ENCODE measurements around the gene ACSM2B. TPM values are rescaled to one million over a fixed set of nuclear protein-coding genes. Genes with fewer than 3 reads are reported as not detected.

The ACSM2B gene
- total RNA-seq, 1 experiment from 2014 or later, result not detected

DNA sequence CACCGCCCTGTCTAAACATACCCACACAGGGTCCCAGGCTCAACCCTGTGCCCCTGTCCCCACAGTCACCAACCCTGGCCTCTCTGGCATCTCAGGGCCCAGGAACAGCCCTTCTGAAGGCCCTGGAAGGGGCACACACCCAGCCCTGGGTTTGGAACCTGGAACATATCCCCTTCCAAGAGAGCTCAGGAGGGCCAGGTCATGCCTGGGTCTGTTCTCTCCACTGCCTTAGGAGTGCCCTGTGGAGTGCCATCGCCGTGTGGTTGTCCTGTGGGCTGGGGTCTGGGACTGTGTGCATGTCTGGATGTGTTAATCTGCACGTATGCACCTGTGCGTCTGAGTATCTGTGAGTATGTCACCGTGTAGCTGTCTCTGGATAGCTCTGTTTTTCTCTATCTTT, 45.2 kb upstream of the ACSM2B start:
- ATAC-seq (no peak), DNase-seq (ENCODE audit: low read depth, low spot score) (no peak)
- ChIA-PET RAD21 (ENCODE audit: low non-redundant PET in 1 of 2, low total read pairs in 2 of 2, uncharacterized antibody in 2 of 2, unreplicated experiment in 2 of 2) (no interaction called here), POLR2A (no interaction called here), CTCF (no interaction called here)
- Histone ChIP-seq H3K27me3 (ENCODE audit: insufficient read depth, low read length) (peaks cover 36% of the 10 kb centered on the region), H3K9ac (ENCODE audit: low read length) (no peak overlapping the region), H3K4me1 (ENCODE audit: control insufficient read depth in 1 of 2, insufficient read depth in 2 of 2, low read length in 2 of 2) (no peaks in the 10 kb centered on the region), H3K9me2 (ENCODE audit: insufficient read depth) (no peaks in the 10 kb centered on the region), H4K20me1 (ENCODE audit: insufficient read depth) (no peaks in the 10 kb centered on the region), H3K27ac (ENCODE audit: low read depth, low read length) (no peak overlapping the region), H3K36me3 (ENCODE audit: control insufficient read depth in 1 of 2, insufficient read depth in 2 of 2, low read length in 2 of 2) (no peaks in the 10 kb centered on the region), H3K4me3 (replicated peaks in 1 of 2; ENCODE audit: low read depth in 1 of 2, low read length in 2 of 2) (no peak overlapping the region), H3K9me3 (ENCODE audit: control insufficient read depth in 1 of 2, insufficient read depth in 1 of 2, low read depth in 1 of 2, low read length in 2 of 2) (no peaks in the 10 kb centered on the region), H3K79me2 (ENCODE audit: insufficient read depth, low read length) (no peaks in the 10 kb centered on the region), H2AFZ (ENCODE audit: low read depth, low read length, poor library complexity, severe bottlenecking) (no peak overlapping the region), H3K4me2 (ENCODE audit: low read length) (no peak overlapping the region)
- intact Hi-C loops (cut with micrococcal nuclease), result no loop called here
- TF ChIP-seq POLR2A (IDR thresholded peaks at IDR 0.05; ENCODE audit: borderline replicate concordance, extremely low read depth, insufficient read depth, insufficient read length), result no peak
- TF ChIP-seq EZH2phosphoT487 (IDR thresholded peaks at IDR 0.05; ENCODE audit: borderline replicate concordance), result no peak
- TF ChIP-seq SRF (IDR thresholded peaks at IDR 0.05; ENCODE audit: low read depth), result no peak
- TF ChIP-seq ZFX (IDR thresholded peaks at IDR 0.05), result no peak
- no peak for TF ChIP-seq YY1 (IDR thresholded peaks at IDR 0.05; ENCODE audit: extremely low read depth, insufficient replicate concordance, low read depth, low read length)
- no peak for TF ChIP-seq SIN3A (IDR thresholded peaks at IDR 0.05; ENCODE audit: low read depth)
- TF ChIP-seq POLR2AphosphoS5 (IDR thresholded peaks at IDR 0.05; ENCODE audit: low read depth, low read length), result no peak
- TF ChIP-seq REST (IDR thresholded peaks at IDR 0.05; ENCODE audit: low read depth), result no peak
- TF ChIP-seq EGR1 (IDR thresholded peaks at IDR 0.05; ENCODE audit: low read depth), result no peak
- TF ChIP-seq JUND (IDR thresholded peaks at IDR 0.05), result no peak
- TF ChIP-seq ATF3 (IDR thresholded peaks at IDR 0.05), result no peak
- TF ChIP-seq, protein P1, sequence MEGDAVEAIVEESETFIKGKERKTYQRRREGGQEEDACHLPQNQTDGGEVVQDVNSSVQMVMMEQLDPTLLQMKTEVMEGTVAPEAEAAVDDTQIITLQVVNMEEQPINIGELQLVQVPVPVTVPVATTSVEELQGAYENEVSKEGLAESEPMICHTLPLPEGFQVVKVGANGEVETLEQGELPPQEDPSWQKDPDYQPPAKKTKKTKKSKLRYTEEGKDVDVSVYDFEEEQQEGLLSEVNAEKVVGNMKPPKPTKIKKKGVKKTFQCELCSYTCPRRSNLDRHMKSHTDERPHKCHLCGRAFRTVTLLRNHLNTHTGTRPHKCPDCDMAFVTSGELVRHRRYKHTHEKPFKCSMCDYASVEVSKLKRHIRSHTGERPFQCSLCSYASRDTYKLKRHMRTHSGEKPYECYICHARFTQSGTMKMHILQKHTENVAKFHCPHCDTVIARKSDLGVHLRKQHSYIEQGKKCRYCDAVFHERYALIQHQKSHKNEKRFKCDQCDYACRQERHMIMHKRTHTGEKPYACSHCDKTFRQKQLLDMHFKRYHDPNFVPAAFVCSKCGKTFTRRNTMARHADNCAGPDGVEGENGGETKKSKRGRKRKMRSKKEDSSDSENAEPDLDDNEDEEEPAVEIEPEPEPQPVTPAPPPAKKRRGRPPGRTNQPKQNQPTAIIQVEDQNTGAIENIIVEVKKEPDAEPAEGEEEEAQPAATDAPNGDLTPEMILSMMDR (IDR thresholded peaks at IDR 0.05 in 2 of 3, conservative IDR thresholded peaks at IDR 0.05 in 1 of 3; ENCODE audit: borderline replicate concordance in 1 of 3, insufficient read depth in 1 of 3, low read depth in 2 of 3, low read length in 2 of 3), result no peak
- no peak for TF ChIP-seq CEBPB (IDR thresholded peaks at IDR 0.05; ENCODE audit: low read depth)
- TF ChIP-seq TCF7L2 (IDR thresholded peaks at IDR 0.05; ENCODE audit: borderline replicate concordance, extremely low read depth, insufficient read depth, insufficient read length), result no peak
- TF ChIP-seq, protein P2, sequence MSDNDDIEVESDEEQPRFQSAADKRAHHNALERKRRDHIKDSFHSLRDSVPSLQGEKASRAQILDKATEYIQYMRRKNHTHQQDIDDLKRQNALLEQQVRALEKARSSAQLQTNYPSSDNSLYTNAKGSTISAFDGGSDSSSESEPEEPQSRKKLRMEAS (IDR thresholded peaks at IDR 0.05), result no peak
- no peak for TF ChIP-seq ELF1 (IDR thresholded peaks at IDR 0.05; ENCODE audit: borderline replicate concordance, low read depth)
- TF ChIP-seq RAD21 (IDR thresholded peaks at IDR 0.05; ENCODE audit: low read depth), result no peak
- TF ChIP-seq ZBTB33 (IDR thresholded peaks at IDR 0.05; ENCODE audit: extremely low read depth, insufficient replicate concordance, low read length), result no peak
- BruUV-seq (replicated peaks), result no TSS peak
